Measurements from ENCODE around the gene C11orf52.
"Not testable (repeated sequence)": the region's sequence is repeated elsewhere in the genome, so short reads cannot be mapped to it uniquely, and the experiment has no call there.

The C11orf52 gene

GRCh38 chr11:111913031-111913861, 5.5 kb upstream of the C11orf52 start:
- DNase-seq (ENCODE audit: low spot score): no peak

GRCh38 chr11:111913997-111914396, 4.7 kb upstream of the C11orf52 start:
- peak; percentile 87 for DNase-seq (ENCODE audit: low spot score)

- DNase-seq (ENCODE audit: low spot score): no peak
These were observed 1.9 kb upstream of the C11orf52 start for GRCh38 chr11:111916768-111917167.

GRCh38 chr11:111917312-111917711, 1.4 kb upstream of the C11orf52 start:
- no peak for DNase-seq (ENCODE audit: low spot score)

GRCh38 chr11:111917788-111918187, 925 bp upstream of the C11orf52 start:
- DNase-seq (ENCODE audit: low spot score): no peak

GRCh38 chr11:111920908-111921307, 2.2 kb downstream of the C11orf52 start:
- DNase-seq (ENCODE audit: low spot score): no peak

GRCh38 chr11:111921541-111922230, 3.0 kb downstream of the C11orf52 start:
- no peak for DNase-seq (ENCODE audit: low spot score)

GRCh38 chr11:111922803-111923202, 4.1 kb downstream of the C11orf52 start:
- DNase-seq (ENCODE audit: low spot score): peak; percentile 65

- DNase-seq (ENCODE audit: low spot score): no peak
These were observed 4.7 kb downstream of the C11orf52 start for GRCh38 chr11:111923351-111923788.

GRCh38 chr11:111923951-111924350, 5.2 kb downstream of the C11orf52 start:
- DNase-seq (ENCODE audit: low spot score): no peak

- no peak for DNase-seq (ENCODE audit: low spot score)
These were observed 7.2 kb downstream of the C11orf52 start for GRCh38 chr11:111925953-111926352.

- peak; percentile 96 for DNase-seq (ENCODE audit: low spot score)
These were observed 8.0 kb downstream of the C11orf52 start for GRCh38 chr11:111926505-111927391.

- no peak for DNase-seq (ENCODE audit: low spot score)
These were observed 11.8 kb downstream of the C11orf52 start for GRCh38 chr11:111930472-111930871.

- DNase-seq (ENCODE audit: low spot score): no peak
These were observed 13.9 kb downstream of the C11orf52 start for GRCh38 chr11:111932611-111932950.

GRCh38 chr11:111933176-111933575, 14.5 kb downstream of the C11orf52 start:
- DNase-seq (ENCODE audit: low spot score): not testable (repeated sequence)

- DNase-seq (ENCODE audit: low spot score): no peak
These were observed 15.2 kb downstream of the C11orf52 start for GRCh38 chr11:111933872-111934271.

- DNase-seq (ENCODE audit: low spot score): no peak
These were observed 15.6 kb downstream of the C11orf52 start for GRCh38 chr11:111934306-111934705.

- DNase-seq (ENCODE audit: low spot score): no peak
These were observed 16.8 kb downstream of the C11orf52 start for GRCh38 chr11:111935317-111936039.

- DNase-seq (ENCODE audit: low spot score): no peak
These were observed 17.4 kb downstream of the C11orf52 start for GRCh38 chr11:111936040-111936540.

- DNase-seq (ENCODE audit: low spot score): no peak
These were observed 18.7 kb downstream of the C11orf52 start for GRCh38 chr11:111937461-111937769.

- DNase-seq (ENCODE audit: low spot score): no peak
These were observed 19.1 kb downstream of the C11orf52 start for GRCh38 chr11:111937844-111938243.

GRCh38 chr11:111938687-111939160, 20.0 kb downstream of the C11orf52 start:
- no peak for DNase-seq (ENCODE audit: low spot score)
